RWPE1 (cell line): ENCODE results near the gene CLDN15.
"Not testable (repeated sequence)": the region's sequence is repeated elsewhere in the genome, so short reads cannot be mapped to it uniquely, and the experiment has no call there.

ENCODE experiments used
- CTCF ChIA-PET: fragments of 350-600 bp; sonication (Branson Sonifier 250); formaldehyde crosslinking; extraction: SDS; loops from one replicate; lab custom pipeline; 2021; lab: Yijun Ruan, JAX
- POLR2A ChIA-PET: fragments of 400-600 bp; formaldehyde crosslinking; extraction: SDS; loops from one replicate; lab custom pipeline; 2020; ENCODE audit warnings: antibody characterized with exemption; ENCODE audit not compliant: low non-redundant PET; lab: Yijun Ruan, JAX
- DNase-seq: peaks from one replicate; pipeline ENCODE4 v3.0.0; 2012; ENCODE audit warnings: low spot score
- H3K27ac ChIP-seq: fragments of 450-650 bp; 2 replicates; pipeline ENCODE4 v1.5.1; 2017
- TF ChIP-seq, protein P1 (sequence below): fragments of 450-650 bp; conservative IDR thresholded peaks from 2 replicates; pipeline ENCODE4 v1.5.1; 2017; ENCODE audit warnings: low read depth, mild to moderate bottlenecking

Gene CLDN15

DNA sequence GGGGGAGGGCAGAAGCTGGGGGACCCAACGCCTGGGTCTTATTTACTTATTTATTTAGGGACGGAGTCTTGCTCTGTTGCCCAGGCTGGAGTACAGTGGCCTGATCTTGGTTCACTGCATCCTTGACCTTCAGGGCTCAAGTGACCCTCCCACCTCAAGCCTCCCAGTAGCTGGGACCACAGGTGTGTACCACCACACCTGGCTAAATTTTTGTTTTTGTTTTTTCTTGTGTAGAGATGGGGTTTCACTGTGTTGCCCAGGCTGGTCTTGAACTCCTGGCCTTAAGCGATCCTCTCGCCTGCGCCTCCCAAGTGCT lies 35.0 kb downstream of the CLDN15 start:
- no peak overlapping the region for H3K27ac ChIP-seq
- POLR2A ChIA-PET: no interaction called here
- no peak for DNase-seq
- TF ChIP-seq, protein P1, sequence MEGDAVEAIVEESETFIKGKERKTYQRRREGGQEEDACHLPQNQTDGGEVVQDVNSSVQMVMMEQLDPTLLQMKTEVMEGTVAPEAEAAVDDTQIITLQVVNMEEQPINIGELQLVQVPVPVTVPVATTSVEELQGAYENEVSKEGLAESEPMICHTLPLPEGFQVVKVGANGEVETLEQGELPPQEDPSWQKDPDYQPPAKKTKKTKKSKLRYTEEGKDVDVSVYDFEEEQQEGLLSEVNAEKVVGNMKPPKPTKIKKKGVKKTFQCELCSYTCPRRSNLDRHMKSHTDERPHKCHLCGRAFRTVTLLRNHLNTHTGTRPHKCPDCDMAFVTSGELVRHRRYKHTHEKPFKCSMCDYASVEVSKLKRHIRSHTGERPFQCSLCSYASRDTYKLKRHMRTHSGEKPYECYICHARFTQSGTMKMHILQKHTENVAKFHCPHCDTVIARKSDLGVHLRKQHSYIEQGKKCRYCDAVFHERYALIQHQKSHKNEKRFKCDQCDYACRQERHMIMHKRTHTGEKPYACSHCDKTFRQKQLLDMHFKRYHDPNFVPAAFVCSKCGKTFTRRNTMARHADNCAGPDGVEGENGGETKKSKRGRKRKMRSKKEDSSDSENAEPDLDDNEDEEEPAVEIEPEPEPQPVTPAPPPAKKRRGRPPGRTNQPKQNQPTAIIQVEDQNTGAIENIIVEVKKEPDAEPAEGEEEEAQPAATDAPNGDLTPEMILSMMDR: no peak
- CTCF ChIA-PET: interaction anchor here (0.5 kb wide), 1 partner anchor 43 kb away, joined by 4 read pairs; no protein-coding TSS in a partner anchor

- POLR2A ChIA-PET: no interaction called here
- CTCF ChIA-PET: interaction anchor here (0.5 to 2.1 kb wide), 3 partner anchors 44 to 307 kb away, joined by 3 to 5 read pairs (median 4); partner anchors contain the start of gene ACHE
- H3K27ac ChIP-seq: no peak overlapping the region
- TF ChIP-seq, protein P1: no peak
- DNase-seq: no peak
Measured at GRCh38 chr7:101201695-101202602, 35.7 kb downstream of the CLDN15 start.

DNA sequence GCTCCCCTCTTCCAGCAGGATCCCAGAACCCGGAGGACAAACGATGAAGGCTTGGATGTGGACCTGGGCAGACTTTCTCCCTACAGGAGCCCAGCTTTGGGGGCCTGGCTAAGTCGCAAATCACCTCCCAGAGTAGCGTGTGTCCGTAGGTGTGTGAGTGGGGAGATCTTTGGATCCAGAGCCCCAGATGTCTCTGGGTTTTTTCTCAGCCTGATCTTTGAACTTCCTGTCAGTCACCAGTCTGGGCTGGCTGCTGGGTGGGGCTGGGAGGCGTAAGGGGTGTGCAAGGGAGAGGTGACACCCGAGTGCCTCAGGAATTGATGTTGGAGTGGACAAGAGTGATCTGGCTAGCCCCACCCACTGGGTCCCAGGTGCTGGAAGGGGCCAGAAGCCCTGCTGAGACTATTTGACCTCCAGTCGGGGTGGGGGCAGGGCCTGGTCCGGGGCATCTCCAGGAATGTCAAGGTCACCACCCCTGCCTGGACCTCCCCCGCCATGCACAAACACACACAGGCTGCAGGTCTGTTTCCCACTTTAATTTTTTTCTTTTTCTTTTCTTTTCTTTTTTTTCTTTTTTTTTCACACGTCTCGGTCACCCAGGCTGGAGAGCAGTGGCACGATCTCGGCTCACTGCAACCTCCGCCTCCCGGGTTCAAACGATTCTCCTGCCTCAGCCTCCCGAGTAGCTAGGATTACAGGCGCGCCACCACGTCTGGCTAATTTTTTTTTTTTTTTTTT lies 36.6 kb downstream of the CLDN15 start, which contains the start of gene MOGAT3:
TSS of gene MOGAT3 (minus strand) at position 175 of the 738 bp plus-strand sequence. CDS start 182 bp downstream, outside the sequence.
- CTCF ChIA-PET: interaction anchor here (0.6 to 2.1 kb wide), 4 partner anchors 9 to 306 kb away, joined by 3 to 5 read pairs (median 4); partner anchors contain the start of gene ACHE
- TF ChIP-seq, protein P1: no peak
- no peak within 1 kb of the TSS for H3K27ac ChIP-seq
- POLR2A ChIA-PET: no interaction called here
- DNase-seq: no peak

DNA sequence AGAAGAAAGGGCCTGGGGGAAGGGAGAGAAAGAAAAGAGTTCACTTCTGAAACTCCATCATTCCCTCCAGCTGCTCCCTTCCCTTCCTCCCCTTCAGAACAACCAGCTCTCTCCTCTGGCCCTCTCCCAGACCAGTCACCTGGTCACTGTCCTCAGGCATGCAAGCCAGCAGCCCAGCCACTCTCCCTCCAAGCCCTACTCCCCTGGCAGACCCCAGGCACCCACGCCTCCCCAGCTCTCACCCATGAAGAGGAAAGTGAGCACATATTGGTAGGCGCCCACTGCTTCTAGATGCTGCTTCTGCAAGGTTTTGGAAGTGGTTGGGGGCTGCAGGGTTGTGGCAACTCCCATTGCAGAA lies 37.1 kb downstream of the CLDN15 start:
- DNase-seq: no peak
- H3K27ac ChIP-seq: no peak overlapping the region
- CTCF ChIA-PET: interaction anchor here (0.8 to 2.1 kb wide), 4 partner anchors 8 to 305 kb away, joined by 3 to 5 read pairs (median 4); partner anchors contain the start of gene ACHE
- POLR2A ChIA-PET: no interaction called here
- TF ChIP-seq, protein P1: no peak

- DNase-seq, H3K27ac ChIP-seq, POLR2A ChIA-PET: not testable (repeated sequence)
- CTCF ChIA-PET: interaction anchor here (0.9 to 2.1 kb wide), 2 partner anchors 23 to 304 kb away, joined by 3 to 5 read pairs; partner anchors contain the start of gene ACHE
Measured at GRCh38 chr7:101199522-101199921, 38.1 kb downstream of the CLDN15 start.

DNA sequence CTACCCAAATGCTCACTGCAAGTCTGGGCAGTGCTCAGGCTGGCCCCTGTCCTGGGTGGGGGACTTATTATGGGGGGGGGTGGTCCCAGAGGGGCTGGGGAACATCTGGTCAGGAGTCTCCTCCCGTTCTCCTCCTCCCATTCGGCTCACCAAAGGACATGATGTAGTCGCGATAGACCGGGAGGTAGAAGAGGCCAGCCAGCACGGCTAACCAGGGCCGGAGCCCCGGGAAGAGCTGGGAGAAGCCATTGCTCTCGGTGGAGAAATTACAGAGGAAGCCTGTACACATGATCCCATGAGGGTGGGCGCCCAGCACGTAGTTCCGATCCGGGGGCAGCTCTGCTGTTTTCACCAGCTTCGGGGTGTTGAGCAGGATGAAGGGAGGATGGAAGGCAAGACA lies 39.1 kb downstream of the CLDN15 start:
- H3K27ac ChIP-seq: no peak overlapping the region
- TF ChIP-seq, protein P1: no peak
- DNase-seq: no peak
- ChIA-PET POLR2A (no interaction called here), CTCF (no interaction called here)
